Mammary epithelial cell (primary cell): Measurements from ENCODE around the gene GRB14.

Source experiments
- CTCF ChIP-seq, 2 donors: IDR thresholded peaks in 1 of 2; conservative IDR thresholded peaks in 1 of 2; 2 replicates each; pipeline ENCODE4 v1.5.1; 2011 to 2012; ENCODE audit warnings: inconsistent platforms in 2 of 2, low read length in 2 of 2, mild to moderate bottlenecking in 2 of 2, control low read depth in 1 of 2, low read depth in 1 of 2; ENCODE audit not compliant: insufficient read depth in 1 of 2; ENCODE audit errors: extremely low read depth in 1 of 2
- EZH2 ChIP-seq: IDR thresholded peaks from 2 replicates; pipeline ENCODE4 v1.6.1; 2012; ENCODE audit warnings: low read length, inconsistent platforms, borderline replicate concordance

DNA sequence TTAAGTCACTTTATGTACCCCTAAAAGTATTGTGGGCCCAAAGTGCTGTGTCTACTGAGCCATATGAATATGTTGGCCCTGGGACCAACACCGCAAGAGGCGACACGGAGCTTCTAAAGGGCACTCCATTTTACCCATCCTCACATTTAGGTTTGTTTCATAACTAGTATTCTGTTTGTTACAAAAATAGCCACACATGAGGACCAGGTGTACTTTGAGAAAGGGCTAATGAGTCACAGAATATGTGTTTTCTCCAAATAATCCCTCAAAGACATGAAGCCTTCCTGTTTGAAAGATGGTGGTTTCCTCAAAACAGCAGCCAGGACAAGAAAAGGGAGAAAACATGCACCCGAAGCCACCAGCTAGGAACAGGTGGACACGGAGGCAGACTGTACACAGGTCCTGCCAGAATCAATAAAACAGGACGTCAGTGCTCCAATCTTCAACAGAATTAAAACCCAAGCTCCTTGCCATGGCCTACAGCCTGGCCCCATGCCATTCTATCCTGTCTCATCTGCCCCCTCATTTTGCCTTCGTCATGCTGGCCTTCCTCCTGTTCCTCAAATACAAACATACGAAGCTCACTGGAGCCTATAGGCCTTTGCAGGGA, 21.8 kb upstream of the GRB14 start:
- TF ChIP-seq CTCF (conservative IDR thresholded peaks at IDR 0.05 in 1 of 2, IDR thresholded peaks at IDR 0.05 in 1 of 2; ENCODE audit: extremely low read depth in 1 of 2, insufficient read depth in 1 of 2, low read depth in 1 of 2, low read length in 2 of 2), result no peak
- no peak for TF ChIP-seq EZH2
